ENCODE data around the gene HSPB6.

The HSPB6 gene

DNA sequence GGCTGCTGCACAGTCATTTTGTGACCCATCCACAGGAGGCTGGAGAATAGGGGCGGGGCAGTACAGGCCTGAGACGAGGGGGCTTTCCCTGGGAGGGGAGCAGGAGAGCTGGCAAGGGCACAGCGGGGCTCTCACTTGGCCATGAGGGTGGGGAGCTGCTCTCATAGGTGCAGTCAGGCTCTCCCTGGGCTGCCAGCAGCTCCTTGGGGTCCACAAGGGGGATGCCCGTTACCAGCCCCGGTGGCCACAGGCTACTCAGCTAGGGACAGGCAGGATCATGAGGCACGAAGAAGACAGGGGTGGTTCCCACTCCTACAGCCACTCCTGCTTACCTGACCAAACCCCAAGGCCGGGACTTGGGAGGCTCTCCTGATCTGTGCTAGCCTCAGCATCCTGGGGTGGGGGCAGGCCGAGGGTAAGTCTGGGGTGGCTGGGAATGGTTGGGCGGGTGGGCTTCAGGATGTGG lies 35.0 kb upstream of the HSPB6 start:
- Histone ChIP-seq H2AFZ (ENCODE audit: low read depth, low read length, severe bottlenecking) (no peak overlapping the region), H3K27ac (ENCODE audit: low read depth, low read length) (no peak overlapping the region), H4K20me1 (ENCODE audit: low read depth, low read length) (no peaks in the 10 kb centered on the region), H3K79me2 (ENCODE audit: insufficient read depth, low read length) (no peaks in the 10 kb centered on the region), H3K4me2 (ENCODE audit: low read depth, low read length, poor library complexity, severe bottlenecking) (no peak overlapping the region), H3K9ac (ENCODE audit: low read length) (no peak overlapping the region), H3K9me2 (replicated peaks; ENCODE audit: insufficient read depth, low read length) (no peaks in the 10 kb centered on the region), H3F3A (ENCODE audit: insufficient read depth) (no peaks in the 10 kb centered on the region), H3K36me3 (ENCODE audit: low read length) (no peaks in the 10 kb centered on the region), H3K9me3 (ENCODE audit: insufficient read depth, low read length) (no peaks in the 10 kb centered on the region), H3K4me3 (ENCODE audit: insufficient read depth, low read length, poor library complexity, severe bottlenecking) (no peak overlapping the region), H3K27me3 (ENCODE audit: low read length) (no peaks in the 10 kb centered on the region)
- TF ChIP-seq, protein P1, sequence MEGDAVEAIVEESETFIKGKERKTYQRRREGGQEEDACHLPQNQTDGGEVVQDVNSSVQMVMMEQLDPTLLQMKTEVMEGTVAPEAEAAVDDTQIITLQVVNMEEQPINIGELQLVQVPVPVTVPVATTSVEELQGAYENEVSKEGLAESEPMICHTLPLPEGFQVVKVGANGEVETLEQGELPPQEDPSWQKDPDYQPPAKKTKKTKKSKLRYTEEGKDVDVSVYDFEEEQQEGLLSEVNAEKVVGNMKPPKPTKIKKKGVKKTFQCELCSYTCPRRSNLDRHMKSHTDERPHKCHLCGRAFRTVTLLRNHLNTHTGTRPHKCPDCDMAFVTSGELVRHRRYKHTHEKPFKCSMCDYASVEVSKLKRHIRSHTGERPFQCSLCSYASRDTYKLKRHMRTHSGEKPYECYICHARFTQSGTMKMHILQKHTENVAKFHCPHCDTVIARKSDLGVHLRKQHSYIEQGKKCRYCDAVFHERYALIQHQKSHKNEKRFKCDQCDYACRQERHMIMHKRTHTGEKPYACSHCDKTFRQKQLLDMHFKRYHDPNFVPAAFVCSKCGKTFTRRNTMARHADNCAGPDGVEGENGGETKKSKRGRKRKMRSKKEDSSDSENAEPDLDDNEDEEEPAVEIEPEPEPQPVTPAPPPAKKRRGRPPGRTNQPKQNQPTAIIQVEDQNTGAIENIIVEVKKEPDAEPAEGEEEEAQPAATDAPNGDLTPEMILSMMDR (IDR thresholded peaks at IDR 0.05; ENCODE audit: insufficient read depth, low read length, poor library complexity, severe bottlenecking), result no peak
- TF ChIP-seq EZH2phosphoT487 (conservative IDR thresholded peaks at IDR 0.05; ENCODE audit: low read length), result no peak

DNA sequence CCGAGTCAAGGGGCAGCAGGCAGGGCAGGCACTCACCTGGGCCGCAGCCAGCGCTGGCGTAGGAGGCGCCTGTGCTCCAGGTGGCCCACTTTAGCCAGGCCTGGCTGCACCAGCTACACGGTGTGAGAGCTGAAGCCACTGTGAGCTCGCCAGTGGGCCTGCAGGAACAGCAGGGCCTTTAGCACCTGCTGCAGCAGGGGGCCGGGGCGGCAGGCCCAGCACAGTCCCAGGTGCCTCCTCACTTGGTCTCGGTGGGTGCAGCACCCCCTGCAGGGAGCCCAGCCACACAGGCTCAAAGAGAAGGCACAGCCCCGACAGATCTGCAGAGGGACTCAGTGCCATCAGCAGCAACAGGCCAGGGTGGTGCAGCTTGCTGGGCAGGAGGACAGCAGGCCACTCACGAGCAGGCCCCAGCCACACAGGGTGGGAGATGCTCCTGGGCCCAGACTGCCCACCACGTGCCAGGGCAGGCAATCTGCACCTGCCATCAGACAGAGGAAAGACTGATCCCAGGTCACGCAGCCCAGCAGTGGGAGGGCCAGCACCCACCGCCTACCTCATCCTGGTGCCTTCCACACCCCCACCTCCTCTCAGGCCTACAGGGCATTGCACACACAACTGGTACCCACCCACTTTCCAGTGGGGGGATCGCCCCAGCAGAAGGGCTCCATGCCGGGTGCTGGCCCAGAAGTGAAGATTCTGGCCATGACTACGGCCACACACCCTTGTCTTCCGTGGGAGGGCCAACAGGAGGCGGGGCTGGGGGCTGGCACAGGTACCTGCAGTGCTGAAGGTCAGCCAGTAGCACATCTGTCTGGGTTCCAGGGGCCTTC lies 34.4 kb upstream of the HSPB6 start:
- H3K27me3 ChIP-seq (ENCODE audit: low read length), result no peaks in the 10 kb centered on the region
- no peaks in the 10 kb centered on the region for H3K9me3 ChIP-seq (ENCODE audit: insufficient read depth, low read length)
- no peak overlapping the region for H3K4me2 ChIP-seq (ENCODE audit: low read depth, low read length, poor library complexity, severe bottlenecking)
- H4K20me1 ChIP-seq (ENCODE audit: low read depth, low read length), result no peaks in the 10 kb centered on the region
- no peak overlapping the region for H2AFZ ChIP-seq (ENCODE audit: low read depth, low read length, severe bottlenecking)
- H3F3A ChIP-seq (ENCODE audit: insufficient read depth), result no peaks in the 10 kb centered on the region
- no peak overlapping the region for H3K4me3 ChIP-seq (ENCODE audit: insufficient read depth, low read length, poor library complexity, severe bottlenecking)
- no peaks in the 10 kb centered on the region for H3K79me2 ChIP-seq (ENCODE audit: insufficient read depth, low read length)
- no peaks in the 10 kb centered on the region for H3K36me3 ChIP-seq (ENCODE audit: low read length)
- H3K27ac ChIP-seq (ENCODE audit: low read depth, low read length), result no peak overlapping the region
- H3K9ac ChIP-seq (ENCODE audit: low read length), result no peak overlapping the region
- no peaks in the 10 kb centered on the region for H3K9me2 ChIP-seq (replicated peaks; ENCODE audit: insufficient read depth, low read length)
- TF ChIP-seq EZH2phosphoT487 (conservative IDR thresholded peaks at IDR 0.05; ENCODE audit: low read length), result no peak
- TF ChIP-seq, protein P1 (IDR thresholded peaks at IDR 0.05; ENCODE audit: insufficient read depth, low read length, poor library complexity, severe bottlenecking), result peak; percentile 19

DNA sequence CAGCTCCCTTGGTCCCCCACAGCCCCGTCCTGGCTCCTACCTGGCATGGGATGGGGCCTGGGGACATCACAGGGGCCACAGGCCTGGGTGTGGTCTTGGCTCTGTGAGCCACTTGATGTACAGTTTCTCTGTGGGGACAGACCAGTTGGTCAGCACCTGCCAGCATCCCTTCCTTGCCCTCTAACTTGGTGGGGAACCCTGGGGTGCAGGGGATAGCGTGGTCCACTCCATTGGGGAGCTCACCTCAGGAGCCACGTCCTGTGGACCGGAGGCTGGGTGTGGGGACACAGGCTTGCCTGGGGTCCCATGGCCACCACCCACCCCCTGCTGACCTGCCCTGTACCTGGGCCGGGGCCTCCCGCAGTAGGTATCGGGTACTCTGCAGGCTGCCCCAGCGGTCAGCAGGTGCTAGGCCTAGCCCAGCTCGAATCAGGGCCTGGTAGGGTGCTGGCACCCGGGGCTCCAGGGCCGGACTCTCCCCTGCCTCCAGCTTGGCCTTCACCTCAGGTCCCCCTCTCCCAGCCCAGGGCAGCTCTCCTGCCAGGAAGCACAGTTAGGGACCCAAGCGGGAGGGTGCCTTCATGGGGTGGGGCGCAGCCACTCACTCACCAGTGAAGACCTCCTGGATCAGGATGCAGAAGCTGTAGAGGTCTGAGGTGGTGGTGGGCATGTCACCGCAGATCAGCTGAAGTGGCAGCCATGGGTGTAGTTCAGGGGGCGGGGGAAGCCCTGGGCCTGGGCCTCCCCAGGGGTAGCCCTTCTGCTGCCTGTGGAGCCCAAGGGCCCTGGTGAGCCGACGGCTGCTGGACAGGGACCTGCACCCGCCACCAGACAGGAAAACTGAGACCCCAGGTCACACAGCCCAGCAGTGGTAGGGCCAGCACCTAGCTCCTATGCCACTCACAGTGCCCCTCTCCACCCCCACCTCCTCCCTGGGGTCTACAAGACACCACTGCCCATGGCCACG lies 33.4 kb upstream of the HSPB6 start:
- H4K20me1 ChIP-seq (ENCODE audit: low read depth, low read length), result no peaks in the 10 kb centered on the region
- no peaks in the 10 kb centered on the region for H3K36me3 ChIP-seq (ENCODE audit: low read length)
- no peak overlapping the region for H3K9ac ChIP-seq (ENCODE audit: low read length)
- no peaks in the 10 kb centered on the region for H3K9me3 ChIP-seq (ENCODE audit: insufficient read depth, low read length)
- no peak overlapping the region for H2AFZ ChIP-seq (ENCODE audit: low read depth, low read length, severe bottlenecking)
- H3K4me3 ChIP-seq (ENCODE audit: insufficient read depth, low read length, poor library complexity, severe bottlenecking), result no peak overlapping the region
- H3K79me2 ChIP-seq (ENCODE audit: insufficient read depth, low read length), result no peaks in the 10 kb centered on the region
- no peak overlapping the region for H3K27ac ChIP-seq (ENCODE audit: low read depth, low read length)
- no peak overlapping the region for H3K4me2 ChIP-seq (ENCODE audit: low read depth, low read length, poor library complexity, severe bottlenecking)
- TF ChIP-seq, protein P1 (IDR thresholded peaks at IDR 0.05; ENCODE audit: insufficient read depth, low read length, poor library complexity, severe bottlenecking), result no peak
- no peak for TF ChIP-seq EZH2phosphoT487 (conservative IDR thresholded peaks at IDR 0.05; ENCODE audit: low read length)
- no peaks in the 10 kb centered on the region for H3F3A ChIP-seq (ENCODE audit: insufficient read depth)
- no peaks in the 10 kb centered on the region for H3K9me2 ChIP-seq (replicated peaks; ENCODE audit: insufficient read depth, low read length)
- no peaks in the 10 kb centered on the region for H3K27me3 ChIP-seq (ENCODE audit: low read length)

All from SU-DHL-6 (cell line).